GM10266 (cell line): ENCODE data around the gene QRSL1.
A peak's percentile ranks its signal among the peaks of the same experiment; 100 is the strongest.

Experiments used
- DNase-seq: peaks from one replicate; pipeline ENCODE4 v3.0.0; 2012; ENCODE audit errors: extremely low spot score
- CTCF ChIP-seq: IDR thresholded peaks from 2 replicates; pipeline ENCODE4 v1.5.1; 2012; ENCODE audit warnings: mild to moderate bottlenecking, low read depth; ENCODE audit not compliant: control insufficient read depth, insufficient read depth; ENCODE audit errors: missing control alignments

Gene QRSL1

GRCh38 chr6:106684011-106684410, 54.6 kb downstream of the QRSL1 start:
- no peak for DNase-seq
- TF ChIP-seq CTCF: no peak

- DNase-seq: no peak
- no peak for TF ChIP-seq CTCF
These were observed 56.5 kb downstream of the QRSL1 start for GRCh38 chr6:106685833-106686232.

- no peak for DNase-seq
- TF ChIP-seq CTCF: peak; percentile 10
These were observed 59.0 kb downstream of the QRSL1 start for GRCh38 chr6:106688177-106688951.

GRCh38 chr6:106692112-106692818, 62.9 kb downstream of the QRSL1 start:
- no peak for DNase-seq
- no peak for TF ChIP-seq CTCF

- DNase-seq: no peak
- TF ChIP-seq CTCF: no peak
These were observed 63.4 kb downstream of the QRSL1 start for GRCh38 chr6:106692819-106693208.

- DNase-seq: no peak
These were observed 64.0 kb downstream of the QRSL1 start for GRCh38 chr6:106693418-106693817.

More at GRCh38 chr6:106693418-106693817, 64.0 kb downstream of the QRSL1 start:
- TF ChIP-seq CTCF: no peak
